IMR-90 (cell line): ENCODE data around the gene WLS.

Experiments used
- BHLHE40 ChIP-seq: fragments of 150-350 bp; IDR thresholded peaks from 2 replicates; pipeline ENCODE4 v1.6.1; 2016; ENCODE audit warnings: mild to moderate bottlenecking, low read depth, low read length
- CEBPB ChIP-seq: IDR thresholded peaks from 2 replicates; pipeline ENCODE4 v1.6.1; 2012; ENCODE audit warnings: low read depth, low read length, improper control_type of control experiment
- MXI1 ChIP-seq: IDR thresholded peaks from 2 replicates; pipeline ENCODE4 v1.6.1; 2012; ENCODE audit warnings: low read depth, mild to moderate bottlenecking, low read length, moderate library complexity, borderline replicate concordance
- NFE2L2 ChIP-seq: fragments of 150-350 bp; IDR thresholded peaks from 2 replicates; pipeline ENCODE4 v1.6.1; 2016; ENCODE audit warnings: low read depth, mild to moderate bottlenecking, low read length
- POLR2A ChIP-seq: IDR thresholded peaks from 2 replicates; pipeline ENCODE4 v1.6.1; 2012; ENCODE audit warnings: mild to moderate bottlenecking, low read depth, low read length
- RAD21 ChIP-seq: IDR thresholded peaks from 2 replicates; pipeline ENCODE4 v1.6.1; 2012; ENCODE audit warnings: low read length, improper control_type of control experiment
- RCOR1 ChIP-seq: IDR thresholded peaks from 2 replicates; pipeline ENCODE4 v1.6.1; 2012; ENCODE audit warnings: mild to moderate bottlenecking, low read length, improper control_type of control experiment; ENCODE audit not compliant: insufficient replicate concordance
- SMC3 ChIP-seq: fragments of 150-350 bp; IDR thresholded peaks from 2 replicates; pipeline ENCODE4 v1.6.1; 2016; ENCODE audit warnings: low read depth, mild to moderate bottlenecking, antibody characterized with exemption, low read length, moderate library complexity
- TF ChIP-seq, protein P1 (sequence below): conservative IDR thresholded peaks from 2 replicates; pipeline ENCODE4 v1.5.1; 2012; ENCODE audit warnings: mild to moderate bottlenecking, low read depth, low read length, improper control_type of control experiment
- TF ChIP-seq, protein P2 (sequence below): fragments of 150-350 bp; IDR thresholded peaks from 2 replicates; pipeline ENCODE4 v1.6.1; 2017; ENCODE audit warnings: mild to moderate bottlenecking, antibody characterized with exemption, low read length, low read depth
- TF ChIP-seq, protein P3 (sequence below): fragments of 150-350 bp; IDR thresholded peaks from 2 replicates; pipeline ENCODE4 v1.6.1; 2016; ENCODE audit warnings: low read depth, mild to moderate bottlenecking, low read length, moderate library complexity, borderline replicate concordance

DNA sequence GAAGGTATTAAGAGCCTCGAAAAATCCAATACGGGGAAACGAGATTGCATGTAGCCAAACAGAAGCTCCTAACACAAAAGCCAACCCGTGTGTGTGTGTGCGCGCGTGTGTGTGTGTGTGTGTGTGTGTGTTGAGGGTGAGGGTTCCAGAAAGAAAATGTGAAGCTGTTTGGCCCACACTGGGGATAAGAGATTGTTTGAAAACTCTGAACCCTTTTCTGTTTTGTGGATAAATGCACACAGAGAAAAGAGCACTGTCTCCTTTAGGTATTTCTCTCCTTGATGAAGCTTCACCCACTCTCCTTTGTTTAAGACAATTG is 1.9 kb downstream of the WLS start:
- TF ChIP-seq, protein P1, sequence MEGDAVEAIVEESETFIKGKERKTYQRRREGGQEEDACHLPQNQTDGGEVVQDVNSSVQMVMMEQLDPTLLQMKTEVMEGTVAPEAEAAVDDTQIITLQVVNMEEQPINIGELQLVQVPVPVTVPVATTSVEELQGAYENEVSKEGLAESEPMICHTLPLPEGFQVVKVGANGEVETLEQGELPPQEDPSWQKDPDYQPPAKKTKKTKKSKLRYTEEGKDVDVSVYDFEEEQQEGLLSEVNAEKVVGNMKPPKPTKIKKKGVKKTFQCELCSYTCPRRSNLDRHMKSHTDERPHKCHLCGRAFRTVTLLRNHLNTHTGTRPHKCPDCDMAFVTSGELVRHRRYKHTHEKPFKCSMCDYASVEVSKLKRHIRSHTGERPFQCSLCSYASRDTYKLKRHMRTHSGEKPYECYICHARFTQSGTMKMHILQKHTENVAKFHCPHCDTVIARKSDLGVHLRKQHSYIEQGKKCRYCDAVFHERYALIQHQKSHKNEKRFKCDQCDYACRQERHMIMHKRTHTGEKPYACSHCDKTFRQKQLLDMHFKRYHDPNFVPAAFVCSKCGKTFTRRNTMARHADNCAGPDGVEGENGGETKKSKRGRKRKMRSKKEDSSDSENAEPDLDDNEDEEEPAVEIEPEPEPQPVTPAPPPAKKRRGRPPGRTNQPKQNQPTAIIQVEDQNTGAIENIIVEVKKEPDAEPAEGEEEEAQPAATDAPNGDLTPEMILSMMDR, result no peak
- TF ChIP-seq, protein P2, sequence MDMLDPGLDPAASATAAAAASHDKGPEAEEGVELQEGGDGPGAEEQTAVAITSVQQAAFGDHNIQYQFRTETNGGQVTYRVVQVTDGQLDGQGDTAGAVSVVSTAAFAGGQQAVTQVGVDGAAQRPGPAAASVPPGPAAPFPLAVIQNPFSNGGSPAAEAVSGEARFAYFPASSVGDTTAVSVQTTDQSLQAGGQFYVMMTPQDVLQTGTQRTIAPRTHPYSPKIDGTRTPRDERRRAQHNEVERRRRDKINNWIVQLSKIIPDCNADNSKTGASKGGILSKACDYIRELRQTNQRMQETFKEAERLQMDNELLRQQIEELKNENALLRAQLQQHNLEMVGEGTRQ, result no peak
- TF ChIP-seq POLR2A (no peak), CEBPB (no peak), RAD21 (no peak), RCOR1 (no peak), SMC3 (no peak), NFE2L2 (no peak), MXI1 (no peak), BHLHE40 (no peak)
- TF ChIP-seq, protein P3, sequence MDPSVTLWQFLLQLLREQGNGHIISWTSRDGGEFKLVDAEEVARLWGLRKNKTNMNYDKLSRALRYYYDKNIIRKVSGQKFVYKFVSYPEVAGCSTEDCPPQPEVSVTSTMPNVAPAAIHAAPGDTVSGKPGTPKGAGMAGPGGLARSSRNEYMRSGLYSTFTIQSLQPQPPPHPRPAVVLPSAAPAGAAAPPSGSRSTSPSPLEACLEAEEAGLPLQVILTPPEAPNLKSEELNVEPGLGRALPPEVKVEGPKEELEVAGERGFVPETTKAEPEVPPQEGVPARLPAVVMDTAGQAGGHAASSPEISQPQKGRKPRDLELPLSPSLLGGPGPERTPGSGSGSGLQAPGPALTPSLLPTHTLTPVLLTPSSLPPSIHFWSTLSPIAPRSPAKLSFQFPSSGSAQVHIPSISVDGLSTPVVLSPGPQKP, result no peak
